ENCODE results near the gene QSOX2. TPM values are rescaled to one million over a fixed set of nuclear protein-coding genes. Genes with fewer than 3 reads are reported as not detected.

Gene QSOX2
- total RNA-seq, 1 experiment from 2014 or later = 40.0 TPM

- in situ Hi-C loops (cut with HindIII; ENCODE audit: low pct_unique_long_range_greater_than_20kb, low sequenced_read_pairs) (no loop called here), intact Hi-C loops (cut with micrococcal nuclease; ENCODE audit: unreplicated experiment) (no loop called here)
- BruUV-seq (replicated peaks) = no TSS peak
- Histone ChIP-seq H3K4me3 (ENCODE audit: low read depth in 2 of 2, low read length in 2 of 2) (no peak overlapping the region), H3K9me3 (ENCODE audit: control insufficient read depth, insufficient read depth, low read depth, low read length) (no peaks in the 10 kb centered on the region), H3K36me3 (ENCODE audit: control insufficient read depth, insufficient read depth, low read length) (no peaks in the 10 kb centered on the region), H3K4me1 (ENCODE audit: control insufficient read depth, insufficient read depth, low read length) (peaks cover 4% of the 10 kb centered on the region; the same call in 1 of the 2 replicates), H3K27ac (ENCODE audit: low read length) (no peak overlapping the region), H3K27me3 (ENCODE audit: control insufficient read depth, insufficient read depth, low read length) (no peaks in the 10 kb centered on the region)
- DNase-seq (ENCODE audit: low read depth, low spot score) (no peak), ATAC-seq (peak; percentile 12; the same call in 1 of the 2 replicates)
- ChIA-PET CTCF (interaction anchor here (0.6 kb wide), 1 partner anchor 195 kb away, joined by 3 read pairs; no protein-coding TSS in a partner anchor), POLR2A (no interaction called here)
- TF ChIP-seq TCF7L2 (IDR thresholded peaks at IDR 0.05; ENCODE audit: low read depth, low read length) = no peak
- no peak for TF ChIP-seq SIN3A (IDR thresholded peaks at IDR 0.05; ENCODE audit: borderline replicate concordance, insufficient read depth, low read depth, low read length)
- TF ChIP-seq REST (IDR thresholded peaks at IDR 0.05; ENCODE audit: insufficient read depth in 1 of 2, low read depth in 2 of 2, low read length in 1 of 2) = no peak
- no peak for TF ChIP-seq POLR2AphosphoS5 (IDR thresholded peaks at IDR 0.05; ENCODE audit: low read depth, low read length)
- TF ChIP-seq CTCF (IDR thresholded peaks at IDR 0.05) = no peak
Measured at GRCh38 chr9:136284311-136284710, 38.7 kb upstream of the QSOX2 start.

GRCh38 chr9:136283291-136284235 is 38.0 kb upstream of the QSOX2 start:
- intact Hi-C loops (cut with micrococcal nuclease; ENCODE audit: unreplicated experiment) (no loop called here), in situ Hi-C loops (cut with HindIII; ENCODE audit: low pct_unique_long_range_greater_than_20kb, low sequenced_read_pairs) (no loop called here)
- Histone ChIP-seq H3K4me1 (ENCODE audit: control insufficient read depth, insufficient read depth, low read length) (peaks cover 4% of the 10 kb centered on the region; the same call in 1 of the 2 replicates), H3K4me3 (ENCODE audit: low read depth in 2 of 2, low read length in 2 of 2) (peak overlapping the region in 1 of 2 experiments; percentile 23; a peak in 1 of 4 replicates), H3K27ac (ENCODE audit: low read length) (no peak overlapping the region), H3K36me3 (ENCODE audit: control insufficient read depth, insufficient read depth, low read length) (no peaks in the 10 kb centered on the region), H3K9me3 (ENCODE audit: control insufficient read depth, insufficient read depth, low read depth, low read length) (no peaks in the 10 kb centered on the region), H3K27me3 (ENCODE audit: control insufficient read depth, insufficient read depth, low read length) (no peaks in the 10 kb centered on the region)
- ATAC-seq (peak; percentile 98), DNase-seq (ENCODE audit: low read depth, low spot score) (no peak)
- CTCF ChIA-PET = interaction anchor here (0.6 kb wide), 2 partner anchors 67 to 194 kb away, joined by 3 to 6 read pairs; no protein-coding TSS in a partner anchor
- peak; percentile 87 for TF ChIP-seq CTCF (IDR thresholded peaks at IDR 0.05)
- no peak for TF ChIP-seq REST (IDR thresholded peaks at IDR 0.05; ENCODE audit: insufficient read depth in 1 of 2, low read depth in 2 of 2, low read length in 1 of 2)
- no peak for TF ChIP-seq POLR2AphosphoS5 (IDR thresholded peaks at IDR 0.05; ENCODE audit: low read depth, low read length)
- no peak for TF ChIP-seq TCF7L2 (IDR thresholded peaks at IDR 0.05; ENCODE audit: low read depth, low read length)
- POLR2A ChIA-PET = no interaction called here
- BruUV-seq (replicated peaks) = no TSS peak

All from Panc1 (cell line).